Muscle of back (tissue), 13 donors: Measurements from ENCODE around the gene CT55. TPM values are rescaled to one million over a fixed set of nuclear protein-coding genes. Genes with fewer than 3 reads are reported as not detected.
"Not testable (repeated sequence)": the region's sequence is repeated elsewhere in the genome, so short reads cannot be mapped to it uniquely, and the experiment has no call there.

Source experiments
- DNase-seq, 3 donors: peaks; one replicate each; pipeline versions ENCODE4 v3.0.0 to v3.0.0-alpha.2; 2013
- long read RNA-seq, 9 donors: transcript quantifications; one replicate each; lab custom pipeline, GENCODE V29; 2026
- polyA plus RNA-seq, 10 donors: library from polyadenylated mRNA; unstranded; fragments of 120-200 nt; gene quantifications; one replicate each; pipeline ENCODE4 v1.2.1, GENCODE V29; 2013; ENCODE audit not compliant: insufficient read length in 10 of 10

CT55 gene, protein sequence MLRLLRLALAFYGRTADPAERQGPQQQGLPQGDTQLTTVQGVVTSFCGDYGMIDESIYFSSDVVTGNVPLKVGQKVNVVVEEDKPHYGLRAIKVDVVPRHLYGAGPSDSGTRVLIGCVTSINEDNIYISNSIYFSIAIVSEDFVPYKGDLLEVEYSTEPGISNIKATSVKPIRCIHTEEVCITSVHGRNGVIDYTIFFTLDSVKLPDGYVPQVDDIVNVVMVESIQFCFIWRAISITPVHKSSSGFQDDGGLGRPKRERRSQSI
- polyA plus RNA-seq: under 1 TPM in 8 of 10 donors, not detected in 2; 0.15 to 0.40 (median 0.27) TPM
- long read RNA-seq, donor 1: 0 reads
- long read RNA-seq, donor 2: 0 reads
- long read RNA-seq, donor 3: 0 reads
- long read RNA-seq, donor 4: 0 reads
- long read RNA-seq, donor 5: 0 reads
- long read RNA-seq, donor 6: 0 reads
- long read RNA-seq, donor 7: 0 reads
- long read RNA-seq, donor 8: 0 reads
- long read RNA-seq, donor 9: 0 reads

DNA sequence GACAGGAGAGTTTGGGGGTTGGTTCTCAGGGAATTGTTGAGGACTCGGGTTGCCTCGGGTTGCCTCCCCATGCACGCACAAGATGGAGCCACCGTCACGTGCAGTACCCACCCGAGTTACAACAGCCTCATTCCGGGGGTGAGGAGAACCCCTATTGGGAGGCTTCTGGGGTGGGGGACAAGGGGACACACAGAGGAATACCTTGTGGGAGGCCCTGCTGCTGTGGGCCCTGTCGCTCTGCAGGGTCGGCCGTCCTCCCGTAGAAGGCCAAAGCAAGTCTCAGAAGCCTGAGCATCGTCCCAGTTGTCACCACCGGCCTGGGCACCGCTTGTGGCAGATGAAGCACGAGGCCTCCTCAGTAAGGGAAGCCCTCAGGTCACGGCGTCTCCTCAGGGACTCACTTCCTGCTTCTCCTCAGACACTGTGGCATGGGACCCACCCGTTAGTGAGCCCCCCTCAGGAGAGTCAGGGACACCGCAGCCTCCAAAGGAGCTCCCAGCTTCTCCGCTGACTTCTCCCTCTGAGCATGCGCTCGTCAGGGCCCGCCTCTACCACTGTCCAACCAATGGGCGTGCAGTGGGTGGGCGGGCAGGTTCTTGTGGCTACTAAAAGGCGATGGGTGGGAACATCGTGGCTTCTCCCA is at the start of gene CT55:
TSS of gene CT55 (minus strand) at position 522 of the 643 bp plus-strand sequence. CDS start at position 295, 227 bp downstream.
- no peak for DNase-seq

DNA sequence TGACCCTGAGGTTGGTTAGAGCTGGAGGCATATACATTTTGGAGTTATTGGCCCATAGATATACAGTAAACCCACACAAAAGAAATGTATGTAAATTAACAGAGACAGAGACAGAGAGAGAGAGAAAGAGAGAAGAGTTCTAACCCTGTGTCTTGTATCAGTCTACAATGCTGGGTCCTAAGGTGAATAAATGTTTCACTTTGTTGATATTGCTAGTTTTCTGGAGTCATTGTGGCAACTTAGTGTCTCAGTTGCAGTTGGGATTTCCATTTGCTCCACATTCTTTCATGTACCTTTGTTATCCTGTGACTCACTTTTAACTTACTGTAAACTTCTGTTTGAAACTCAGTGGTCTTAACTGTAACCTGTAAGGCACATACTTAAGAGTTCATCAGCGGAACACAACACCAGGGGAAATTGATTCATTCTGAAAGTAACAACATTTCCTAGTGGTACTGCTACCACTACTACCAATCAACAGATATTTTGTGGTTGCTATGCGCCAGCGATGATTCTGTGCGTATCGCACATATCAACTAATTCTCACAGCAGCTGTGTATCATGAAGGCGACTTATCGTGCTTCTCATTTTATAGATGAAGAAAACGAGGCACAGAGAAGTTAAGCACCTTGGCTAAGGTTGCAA is 42.1 kb upstream of the CT55 start:
- no peak for DNase-seq

DNA sequence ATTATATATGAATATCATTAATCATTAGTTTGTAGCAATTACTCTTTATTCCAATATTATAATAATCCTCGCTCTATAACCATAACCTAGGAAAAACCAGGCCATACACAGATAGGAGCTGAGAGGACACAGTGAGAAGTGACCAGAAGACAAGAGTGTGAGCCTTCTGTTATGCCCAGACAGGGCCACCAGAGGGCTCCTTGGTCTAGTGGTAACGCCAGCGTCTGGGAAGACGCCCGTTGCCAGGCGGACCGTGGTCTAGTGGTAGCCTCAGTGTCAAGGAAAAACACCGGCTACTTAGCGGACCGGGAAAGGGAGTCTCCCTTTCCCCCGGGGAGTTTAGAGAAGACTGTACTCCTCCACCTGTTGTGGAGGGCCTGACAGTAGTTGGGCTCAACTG is 35.2 kb upstream of the CT55 start:
- not testable (repeated sequence) for DNase-seq

DNA sequence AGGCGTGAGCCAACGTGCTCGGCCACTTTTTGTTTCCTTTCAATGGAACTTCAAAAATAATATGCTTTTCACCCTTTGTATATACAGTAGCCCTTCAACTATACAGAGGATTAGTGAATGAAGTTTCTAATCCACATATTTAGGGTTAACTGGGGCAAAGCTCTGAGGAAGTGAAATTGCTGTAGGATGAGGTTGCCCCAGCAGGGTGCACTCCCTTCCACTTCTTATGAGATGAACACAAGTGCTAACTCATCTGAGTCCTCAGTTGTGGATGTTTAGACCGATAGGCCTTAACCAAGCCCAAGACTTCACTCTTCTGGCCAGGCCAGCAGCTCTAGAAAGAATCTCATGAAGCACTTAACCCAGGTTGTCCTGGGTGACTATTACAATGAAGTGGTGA is 29.1 kb upstream of the CT55 start:
- DNase-seq: no peak

- no peak for DNase-seq
Observed at GRCh38 chrX:135194684-135195083, 23.5 kb upstream of the CT55 start.

DNA sequence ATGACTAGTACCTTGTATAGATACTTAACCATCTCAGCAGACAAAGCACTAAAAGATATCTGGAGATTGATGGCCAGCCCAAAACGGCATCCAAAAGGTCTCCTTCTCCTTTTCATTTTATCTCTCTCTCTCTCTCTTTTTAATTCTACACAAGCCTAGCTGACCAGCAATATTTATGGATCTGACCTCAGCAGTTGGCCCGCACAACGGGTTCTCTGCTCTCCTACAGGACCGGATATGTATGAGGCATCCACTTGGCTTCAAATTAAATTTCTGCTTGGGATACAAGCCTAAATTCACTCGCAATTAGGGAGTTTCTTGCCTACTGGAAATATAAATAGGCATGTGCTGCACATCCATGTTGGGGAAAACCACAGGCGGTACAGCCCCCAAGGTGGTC is 22.5 kb upstream of the CT55 start:
- no peak for DNase-seq

- DNase-seq: no peak
Observed at GRCh38 chrX:135191838-135192237, 20.6 kb upstream of the CT55 start.

DNA sequence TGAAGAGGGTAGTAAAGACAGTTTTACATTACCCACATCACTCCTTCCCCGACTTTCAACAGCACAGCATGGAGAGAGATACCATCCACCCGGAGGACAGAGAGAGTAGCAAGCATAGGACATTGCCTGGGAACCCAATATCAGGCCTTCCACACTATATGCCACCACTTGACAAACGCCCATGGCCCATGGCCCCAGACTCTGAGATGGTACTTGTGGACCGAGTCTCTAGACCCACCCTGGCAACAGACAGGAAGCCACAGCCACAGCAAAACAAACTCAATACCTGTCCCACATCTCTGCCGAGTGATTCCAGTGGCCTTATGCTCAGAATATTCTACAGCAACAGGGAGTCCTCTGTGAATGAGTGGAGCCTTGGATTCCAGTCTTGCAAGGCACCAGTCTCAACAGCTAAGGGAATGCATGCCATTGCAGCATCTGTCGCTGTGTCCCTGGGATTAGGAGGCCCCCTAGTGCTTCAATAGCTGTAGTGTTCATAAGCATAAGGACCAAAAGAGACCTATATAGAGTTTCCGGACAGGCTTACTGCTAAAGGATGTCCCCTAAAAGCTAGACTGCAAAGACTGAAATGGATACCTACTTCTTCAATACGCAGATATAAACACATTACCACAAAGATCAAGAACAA is 14.7 kb upstream of the CT55 start:
- DNase-seq: peak; percentile 17 to 56 (median 32)

DNA sequence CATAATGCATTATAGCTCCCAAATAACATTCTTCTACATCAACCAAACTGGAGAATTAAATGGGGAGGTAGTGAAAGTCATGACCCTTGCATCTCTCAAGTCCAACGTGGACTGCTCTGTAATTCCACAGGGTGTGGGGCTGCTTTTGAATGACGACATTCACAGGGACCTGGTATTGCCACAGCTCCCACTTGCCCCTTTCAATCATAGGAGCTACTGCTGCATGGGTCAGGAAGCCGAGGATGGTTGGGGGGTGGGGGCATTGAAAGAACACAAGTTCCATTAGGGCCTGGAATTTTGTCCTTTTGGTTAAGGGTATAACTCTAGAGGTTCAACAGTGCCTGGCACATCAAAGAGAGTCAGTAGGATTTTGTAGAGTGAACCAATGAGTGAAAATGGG is 7.4 kb upstream of the CT55 start:
- DNase-seq: no peak

DNA sequence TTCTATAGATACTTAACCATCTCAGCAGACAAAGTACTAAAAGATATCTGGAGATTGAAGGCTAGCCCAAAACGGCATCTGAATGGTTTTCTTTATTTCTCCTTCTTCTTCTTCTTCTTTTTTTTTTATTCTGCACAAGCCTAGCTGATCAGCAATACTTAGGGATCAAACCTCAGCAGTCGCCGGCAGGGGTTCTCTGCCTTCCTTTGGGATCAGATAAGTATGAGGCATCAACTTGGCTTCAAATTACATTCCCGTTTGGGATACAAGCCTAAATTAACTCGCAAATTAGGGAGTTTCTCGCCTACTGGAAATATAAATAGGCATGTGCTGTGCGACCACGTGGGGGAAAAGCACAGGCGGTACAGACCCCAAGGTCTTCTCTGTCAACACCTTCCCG is 730 bp downstream of the CT55 start:
- DNase-seq: no peak

GRCh38 chrX:135169534-135169933 is 1.7 kb downstream of the CT55 start:
- DNase-seq: not testable (repeated sequence)

- no peak for DNase-seq
Observed at GRCh38 chrX:135168486-135168885, 2.7 kb downstream of the CT55 start.

- DNase-seq: not testable (repeated sequence)
Observed at GRCh38 chrX:135154688-135155087, 16.5 kb downstream of the CT55 start.

- not testable (repeated sequence) for DNase-seq
Observed at GRCh38 chrX:135126145-135126544, 45.1 kb downstream of the CT55 start.

GRCh38 chrX:135120056-135120576 is 51.1 kb downstream of the CT55 start, which contains the start of gene ETDB:
TSS of gene ETDB (minus strand) at chrX:135120526. CDS start at chrX:135119261, 1,265 bp downstream.
- not testable (repeated sequence) for DNase-seq

GRCh38 chrX:135116064-135116463 is 55.1 kb downstream of the CT55 start:
- not testable (repeated sequence) for DNase-seq

DNA sequence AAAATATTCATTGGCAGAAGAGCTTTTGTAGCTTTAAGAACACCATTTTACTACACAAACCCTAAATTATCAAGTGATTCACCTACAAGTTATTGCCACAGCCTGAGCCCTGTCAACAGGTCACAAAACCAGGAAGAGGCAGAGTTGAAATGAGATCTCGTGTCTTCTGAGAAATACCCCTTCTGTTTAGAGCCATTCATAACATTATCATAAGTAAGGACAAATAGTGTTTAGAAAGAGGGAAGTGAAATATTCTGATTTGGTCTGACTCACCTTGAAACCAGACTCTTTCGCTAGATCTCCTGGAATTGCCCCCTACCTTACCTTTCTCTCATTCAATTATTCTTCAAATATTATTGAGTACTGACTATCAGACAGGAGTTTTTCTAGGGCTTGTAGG is 56.8 kb downstream of the CT55 start:
- DNase-seq: no peak

- DNase-seq: no peak
Observed at GRCh38 chrX:135112743-135113142, 58.5 kb downstream of the CT55 start.

- DNase-seq: peak in 2 of 3 donors; percentile 10 to 13
Observed at GRCh38 chrX:135112096-135112729, 59.0 kb downstream of the CT55 start.

GRCh38 chrX:135109554-135109953 is 61.6 kb downstream of the CT55 start:
- DNase-seq: no peak
